Effector CD8-positive, alpha-beta T cell (primary cell): ENCODE measurements around the gene PTMS.

Experiments
- DNase-seq: peaks from one replicate; lab custom pipeline; 2025; lab: John Stamatoyannopoulos, UW

Gene PTMS

DNA sequence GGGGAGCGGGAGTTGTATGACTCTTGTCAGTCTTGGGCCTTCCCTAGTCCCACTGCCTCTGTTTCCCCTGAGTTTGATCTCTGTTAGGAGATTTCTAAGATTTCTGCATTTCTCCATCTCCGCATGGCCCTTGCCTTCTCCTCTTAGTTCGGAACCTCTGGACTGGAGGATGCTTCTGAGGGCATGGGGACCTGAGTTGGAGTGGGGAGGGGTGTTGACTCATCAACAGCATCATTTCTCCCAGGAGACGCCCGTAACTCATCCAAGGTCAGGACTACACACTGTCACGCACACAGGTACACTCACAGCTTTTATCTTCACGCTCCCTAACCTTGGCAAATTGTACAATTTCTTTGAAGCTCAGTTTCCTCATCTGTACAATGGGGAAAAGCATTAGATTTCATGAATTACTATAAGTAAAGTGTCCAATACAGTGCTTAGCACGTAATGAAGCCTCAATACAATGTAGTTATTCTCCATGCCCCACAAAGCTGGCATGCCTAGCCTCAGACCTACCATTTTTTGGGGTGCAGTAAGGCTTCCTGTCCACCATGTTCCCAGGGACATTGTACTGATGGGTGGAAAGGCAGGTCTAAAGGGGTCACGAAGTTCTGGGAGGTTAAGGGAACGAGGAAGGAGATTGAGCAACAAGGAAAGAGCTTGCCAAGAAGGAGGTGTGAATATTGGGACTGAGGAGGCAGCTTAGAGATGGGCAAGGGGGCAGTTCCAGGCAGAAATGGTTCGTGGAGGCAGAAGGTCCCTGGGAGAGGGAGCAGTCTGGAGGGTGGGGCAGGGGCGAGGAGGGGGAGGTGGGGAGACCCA lies 5.6 kb downstream of the PTMS start:
- DNase-seq: no peak

- DNase-seq: no peak
Measured at GRCh38 chr12:6772331-6772695, 6.2 kb downstream of the PTMS start, which contains the start of gene LAG3. TSS of gene LAG3 (plus strand) at chr12:6772520. CDS start at chr12:6772853, 333 bp downstream.

- DNase-seq: no peak
Measured at GRCh38 chr12:6772726-6773589, 6.8 kb downstream of the PTMS start.

DNA sequence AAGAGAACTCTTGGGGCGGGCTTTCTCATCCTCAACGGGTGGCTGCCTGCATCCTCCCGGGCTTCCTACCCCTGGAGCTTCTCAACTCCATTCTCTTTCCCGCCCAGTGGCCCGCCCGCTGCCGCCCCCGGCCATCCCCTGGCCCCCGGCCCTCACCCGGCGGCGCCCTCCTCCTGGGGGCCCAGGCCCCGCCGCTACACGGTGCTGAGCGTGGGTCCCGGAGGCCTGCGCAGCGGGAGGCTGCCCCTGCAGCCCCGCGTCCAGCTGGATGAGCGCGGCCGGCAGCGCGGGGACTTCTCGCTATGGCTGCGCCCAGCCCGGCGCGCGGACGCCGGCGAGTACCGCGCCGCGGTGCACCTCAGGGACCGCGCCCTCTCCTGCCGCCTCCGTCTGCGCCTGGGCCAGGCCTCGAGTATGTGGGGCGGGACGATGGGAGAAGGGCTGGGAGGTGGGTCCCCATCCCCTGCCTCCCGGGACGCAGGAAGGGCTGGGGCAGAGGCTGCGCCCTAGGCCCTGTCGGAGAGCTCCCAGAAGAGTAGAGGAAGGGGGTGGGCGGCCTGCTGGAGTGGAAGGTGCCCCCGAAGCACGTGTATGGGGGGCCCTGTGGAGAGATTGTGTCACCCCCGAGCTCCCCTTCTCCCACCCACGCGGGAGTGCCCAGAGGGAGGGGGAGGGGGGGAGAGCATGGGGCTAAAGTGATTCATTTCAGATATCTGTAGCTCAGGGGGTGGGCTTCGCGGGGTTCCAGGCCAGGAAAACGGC lies 7.6 kb downstream of the PTMS start:
- DNase-seq: no peak

- no peak for DNase-seq
Measured at GRCh38 chr12:6774499-6775062, 8.4 kb downstream of the PTMS start.

DNA sequence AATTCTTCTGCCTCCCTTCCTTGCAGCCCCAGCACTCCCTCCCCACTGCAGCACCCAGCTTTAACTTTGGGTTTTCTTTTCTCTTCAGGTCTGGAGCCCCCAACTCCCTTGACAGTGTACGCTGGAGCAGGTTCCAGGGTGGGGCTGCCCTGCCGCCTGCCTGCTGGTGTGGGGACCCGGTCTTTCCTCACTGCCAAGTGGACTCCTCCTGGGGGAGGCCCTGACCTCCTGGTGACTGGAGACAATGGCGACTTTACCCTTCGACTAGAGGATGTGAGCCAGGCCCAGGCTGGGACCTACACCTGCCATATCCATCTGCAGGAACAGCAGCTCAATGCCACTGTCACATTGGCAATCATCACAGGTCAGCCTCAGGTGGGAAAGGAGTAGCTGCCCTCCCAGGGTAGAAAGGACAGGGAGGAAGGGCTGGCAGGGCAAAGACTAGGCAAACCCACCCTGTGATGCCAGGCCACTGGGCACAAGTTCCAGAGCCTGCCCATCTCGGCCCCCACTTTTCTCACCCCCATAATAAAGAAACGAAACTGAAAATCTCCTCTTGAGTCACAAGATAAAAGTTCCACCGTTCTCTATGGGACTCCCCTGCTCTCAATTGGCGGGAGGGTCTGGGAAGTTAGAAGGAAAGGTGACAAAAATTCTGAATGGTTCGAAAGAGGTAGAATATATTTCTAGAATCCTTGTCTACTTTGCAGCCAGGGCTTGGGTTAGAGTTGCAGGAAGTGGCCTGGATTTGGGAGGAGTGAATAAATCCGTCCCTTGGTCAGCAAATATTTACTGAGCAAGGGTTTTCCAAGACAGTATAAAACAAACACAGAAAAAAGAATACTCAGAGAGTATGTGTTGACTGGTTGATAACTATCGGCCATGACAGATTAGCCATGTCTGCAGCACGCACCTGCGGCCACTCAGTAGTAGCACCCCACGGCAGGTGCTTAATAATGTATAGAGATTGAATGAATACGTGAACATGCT lies 9.3 kb downstream of the PTMS start:
- DNase-seq: no peak

- DNase-seq: no peak
Measured at GRCh38 chr12:6777386-6777785, 11.2 kb downstream of the PTMS start.

DNA sequence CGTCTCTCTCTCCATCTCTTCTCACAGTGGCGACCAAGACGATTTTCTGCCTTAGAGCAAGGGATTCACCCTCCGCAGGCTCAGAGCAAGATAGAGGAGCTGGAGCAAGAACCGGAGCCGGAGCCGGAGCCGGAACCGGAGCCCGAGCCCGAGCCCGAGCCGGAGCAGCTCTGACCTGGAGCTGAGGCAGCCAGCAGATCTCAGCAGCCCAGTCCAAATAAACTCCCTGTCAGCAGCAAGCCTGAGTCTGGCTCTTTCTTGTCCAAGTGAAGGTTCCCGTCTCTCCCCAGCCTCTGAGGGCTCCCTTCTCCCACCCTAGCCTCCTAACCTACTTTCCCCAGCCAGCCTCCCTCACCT lies 12.0 kb downstream of the PTMS start:
- no peak for DNase-seq

- DNase-seq: peak; percentile 84
Measured at GRCh38 chr12:6778574-6779550, 12.7 kb downstream of the PTMS start.

- no peak for DNase-seq
Measured at GRCh38 chr12:6779708-6780432, 13.7 kb downstream of the PTMS start.

DNA sequence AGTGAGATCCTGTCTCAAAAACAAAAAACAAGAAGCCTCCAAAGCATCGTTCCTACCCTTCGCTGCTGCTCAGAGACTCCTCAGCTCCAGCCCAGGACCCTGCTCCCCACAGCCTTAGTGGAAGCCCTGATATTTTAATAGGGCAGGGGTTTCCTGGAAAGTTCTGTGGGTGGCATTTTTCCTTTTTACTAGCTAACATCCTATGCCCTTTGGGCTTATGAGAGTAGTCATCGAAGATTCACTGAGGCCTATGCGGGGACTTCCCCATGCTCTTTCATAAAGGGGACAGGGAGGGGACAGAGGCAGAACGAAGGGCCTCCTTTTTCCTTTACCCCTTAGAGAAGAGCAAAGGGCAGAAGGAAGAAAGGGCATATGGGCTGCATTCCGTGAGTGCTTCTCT lies 14.4 kb downstream of the PTMS start:
- no peak for DNase-seq

- DNase-seq: no peak
Measured at GRCh38 chr12:6782119-6782518, 16.0 kb downstream of the PTMS start.

- no peak for DNase-seq
Measured at GRCh38 chr12:6782850-6783566, 16.8 kb downstream of the PTMS start.

- DNase-seq: no peak
Measured at GRCh38 chr12:6783828-6784227, 17.7 kb downstream of the PTMS start.

DNA sequence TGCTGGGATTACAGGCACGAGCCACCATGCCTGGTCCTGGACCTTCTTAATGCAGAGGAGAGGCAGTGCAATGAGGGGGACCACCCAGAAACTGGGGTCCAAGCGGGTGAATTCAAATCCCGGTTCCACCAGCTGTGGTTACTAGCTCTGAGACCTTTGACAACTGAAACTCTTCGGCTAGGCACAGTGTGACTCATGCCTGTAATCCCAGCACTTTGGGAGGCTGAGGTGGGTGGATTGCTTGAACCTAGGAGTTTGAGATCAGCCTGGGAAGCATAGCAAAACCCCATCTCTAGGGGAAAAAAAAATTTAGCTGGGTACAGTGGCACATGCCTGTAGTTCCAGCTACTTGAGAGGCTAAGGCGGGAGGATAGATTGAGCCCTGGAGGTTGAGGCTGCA lies 18.1 kb downstream of the PTMS start:
- no peak for DNase-seq

- DNase-seq: no peak
Measured at GRCh38 chr12:6784761-6785160, 18.6 kb downstream of the PTMS start.

DNA sequence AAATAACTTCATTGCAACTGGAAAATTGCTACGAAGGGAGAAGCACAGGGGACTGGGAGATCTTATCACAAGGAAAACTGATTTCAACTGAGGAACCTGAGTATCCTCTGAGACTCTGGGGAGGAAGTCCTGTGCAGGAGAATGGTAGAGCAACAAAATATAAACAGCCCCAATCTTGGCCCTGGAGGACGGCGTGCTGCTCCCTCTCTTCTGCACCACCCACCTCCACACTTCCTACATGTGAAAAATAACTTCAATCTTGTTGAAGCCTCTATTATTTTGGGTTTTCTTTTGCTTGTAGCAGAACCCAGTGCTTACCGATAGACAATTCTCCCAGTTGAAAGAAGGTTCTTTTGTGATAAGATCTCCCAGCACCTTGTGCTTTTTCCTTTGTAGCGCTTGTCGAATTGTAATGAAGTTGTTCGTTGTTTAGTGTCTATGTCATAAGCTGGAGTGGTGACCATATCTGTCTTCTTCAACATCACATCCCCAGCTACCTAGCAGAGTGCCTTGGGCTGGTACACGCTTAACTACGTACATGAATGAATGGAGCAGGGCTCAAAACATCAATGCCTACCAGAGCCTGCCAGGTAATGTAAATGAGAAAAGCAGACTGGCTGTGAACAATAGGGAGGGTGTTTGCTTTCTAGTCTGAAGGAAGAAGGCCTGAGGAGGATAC lies 20.4 kb downstream of the PTMS start:
- DNase-seq: no peak

DNA sequence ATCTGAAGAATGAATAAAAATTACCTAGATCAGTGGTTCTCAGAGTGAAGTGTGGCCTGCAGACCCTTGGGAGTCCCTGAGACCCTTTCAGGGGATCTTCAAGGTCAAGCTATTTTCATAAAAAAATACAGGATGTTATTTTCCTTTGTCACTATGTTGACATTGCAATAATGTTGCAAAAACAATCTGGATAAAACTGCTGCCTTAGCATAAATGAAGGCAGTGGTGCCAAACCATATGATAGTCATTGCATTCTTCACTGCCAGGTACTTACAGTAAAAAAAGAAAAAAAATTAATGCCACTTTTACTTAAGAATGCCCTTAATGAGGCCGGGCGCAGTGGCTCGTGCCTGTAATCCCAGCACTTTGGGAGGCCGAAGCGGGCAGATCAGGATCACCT lies 21.1 kb downstream of the PTMS start:
- no peak for DNase-seq
